Suprapubic skin (tissue), 4 donors: ENCODE data around the gene ERFL. TPM values are rescaled to one million over a fixed set of nuclear protein-coding genes. Genes with fewer than 3 reads are reported as not detected.
A peak's percentile ranks its signal among the peaks of the same experiment; 100 is the strongest.

ENCODE experiments used
- DNase-seq, 2 donors: peaks; one replicate each; pipeline ENCODE4 v3.0.0-alpha.2; 2019; ENCODE audit warnings: low spot score in 2 of 2
- H3K27ac ChIP-seq: fragments of 200-600 bp; sonication (generic); one replicate; pipeline ENCODE4 v1.5.1; 2019
- H3K27me3 ChIP-seq: fragments of 200-600 bp; sonication (generic); one replicate; pipeline ENCODE4 v1.5.1; 2019
- H3K36me3 ChIP-seq: fragments of 200-600 bp; sonication (generic); one replicate; pipeline ENCODE4 v1.5.1; 2019
- H3K4me1 ChIP-seq: fragments of 200-600 bp; sonication (generic); one replicate; pipeline ENCODE4 v1.5.1; 2019
- H3K4me3 ChIP-seq: fragments of 200-600 bp; sonication (generic); one replicate; pipeline ENCODE4 v1.5.1; 2019; ENCODE audit warnings: mild to moderate bottlenecking
- H3K9me3 ChIP-seq: fragments of 200-600 bp; sonication (generic); one replicate; pipeline ENCODE4 v1.5.1; 2019
- EP300 ChIP-seq: sonication (generic); formaldehyde crosslinking; IDR thresholded peaks from one replicate; pipeline ENCODE4 v1.6.1; 2017; ENCODE audit warnings: antibody characterized with exemption
- POLR2A ChIP-seq, 2 donors: fragments of 450-650 bp; IDR thresholded peaks; one replicate each; pipeline ENCODE4 v1.6.1; 2017; ENCODE audit warnings: antibody characterized with exemption in 2 of 2, mild to moderate bottlenecking in 2 of 2, moderate library complexity in 2 of 2
- POLR2AphosphoS5 ChIP-seq, 3 donors: sonication (generic); formaldehyde crosslinking; IDR thresholded peaks; one replicate each; pipeline ENCODE4 v1.6.1; 2017; ENCODE audit warnings: antibody characterized with exemption in 3 of 3
- WGBS: methylation state at CpG from one replicate; pipeline ENCODE4 v1.1.5; 2018; 5-methylcytosine and 5-hydroxymethylcytosine counted together
- total RNA-seq, 4 donors: library from RNA; depleted of rRNA; stranded (reverse); fragments of >200 nt; gene quantifications; one replicate each; pipeline ENCODE4 v1.1.0, GENCODE V29; 2016
- TF ChIP-seq, protein P1 (sequence below), 2 donors: fragments of 200-600 bp in 1 of 2; fragments of 450-650 bp in 1 of 2; sonication (generic) in 1 of 2; IDR thresholded peaks; one replicate each; pipeline ENCODE4 v1.5.1; 2016 to 2019; ENCODE audit warnings: antibody characterized with exemption in 2 of 2, mild to moderate bottlenecking in 1 of 2, moderate library complexity in 1 of 2

Gene ERFL
- total RNA-seq, 4 donors from 2014 or later, result 0.21 to 0.72 TPM; not detected in 2

DNA sequence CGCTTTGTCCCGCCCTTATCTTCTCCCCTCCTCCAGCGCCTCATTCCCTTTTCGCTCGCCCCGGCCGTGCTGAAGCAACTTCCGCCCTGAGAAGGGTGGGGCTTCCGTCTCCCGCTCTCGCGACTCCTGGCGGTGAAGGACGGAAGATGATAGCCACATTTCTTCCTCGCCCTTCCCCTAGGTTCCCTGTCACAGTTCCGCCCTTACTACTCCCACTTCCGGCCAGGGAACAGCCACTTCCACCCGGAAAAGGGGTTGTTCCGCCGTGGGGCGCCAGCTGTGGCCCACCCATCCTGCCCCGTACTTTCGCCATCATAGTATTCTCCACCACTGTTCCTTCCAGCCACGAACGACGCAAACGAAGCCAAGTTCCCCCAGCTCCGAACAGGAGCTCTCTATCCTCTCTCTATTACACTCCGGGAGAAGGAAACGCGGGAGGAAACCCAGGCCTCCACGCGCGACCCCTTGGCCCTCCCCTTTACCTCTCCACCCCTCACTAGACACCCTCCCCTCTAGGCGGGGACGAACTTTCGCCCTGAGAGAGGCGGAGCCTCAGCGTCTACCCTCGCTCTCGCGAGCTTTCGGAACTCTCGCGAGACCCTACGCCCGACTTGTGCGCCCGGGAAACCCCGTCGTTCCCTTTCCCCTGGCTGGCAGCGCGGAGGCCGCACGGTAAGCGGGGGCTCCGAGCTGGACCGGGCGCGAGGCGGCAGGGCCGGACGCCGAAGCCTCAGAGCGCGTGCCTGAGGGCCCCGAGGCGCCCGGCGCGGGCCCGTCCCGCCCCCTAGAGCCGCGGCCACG is 68.4 kb downstream of the ERFL start, which contains the start of gene RPS19:
Gene RPS19 (plus strand): TSS at position 638 of the 801 bp plus-strand sequence. CDS start 520 bp downstream, outside the sequence.
- H3K4me1 ChIP-seq, result peaks cover 36% of the 10 kb centered on the region

DNA sequence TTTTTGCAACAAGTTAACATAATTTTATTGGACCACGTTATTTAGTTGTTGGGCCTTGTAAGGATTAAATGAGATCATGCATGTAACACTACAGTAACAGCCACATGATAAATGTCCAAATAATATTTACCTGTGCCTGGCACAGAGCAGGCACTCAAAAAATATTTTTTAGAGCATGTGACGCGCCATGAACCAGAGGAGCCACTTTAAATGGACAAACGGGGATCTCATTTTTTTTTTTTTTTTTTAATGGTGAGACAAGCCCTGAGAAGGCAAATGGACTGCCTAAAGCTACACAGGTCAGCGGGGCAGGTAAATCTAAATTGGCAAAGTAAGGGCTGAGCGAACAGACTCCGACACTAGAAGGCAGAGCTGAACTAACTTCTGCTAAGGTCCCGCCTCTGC is 69.0 kb downstream of the ERFL start:
- peaks cover 29% of the 10 kb centered on the region for H3K36me3 ChIP-seq
- peak overlapping the region; percentile 99 for H3K4me3 ChIP-seq
- peaks cover 36% of the 10 kb centered on the region for H3K4me1 ChIP-seq
- peak overlapping the region; percentile 96 for H3K27ac ChIP-seq
- no peak for TF ChIP-seq POLR2A (IDR thresholded peaks at IDR 0.05)
- no peak for TF ChIP-seq POLR2AphosphoS5 (IDR thresholded peaks at IDR 0.05)
- TF ChIP-seq, protein P1, sequence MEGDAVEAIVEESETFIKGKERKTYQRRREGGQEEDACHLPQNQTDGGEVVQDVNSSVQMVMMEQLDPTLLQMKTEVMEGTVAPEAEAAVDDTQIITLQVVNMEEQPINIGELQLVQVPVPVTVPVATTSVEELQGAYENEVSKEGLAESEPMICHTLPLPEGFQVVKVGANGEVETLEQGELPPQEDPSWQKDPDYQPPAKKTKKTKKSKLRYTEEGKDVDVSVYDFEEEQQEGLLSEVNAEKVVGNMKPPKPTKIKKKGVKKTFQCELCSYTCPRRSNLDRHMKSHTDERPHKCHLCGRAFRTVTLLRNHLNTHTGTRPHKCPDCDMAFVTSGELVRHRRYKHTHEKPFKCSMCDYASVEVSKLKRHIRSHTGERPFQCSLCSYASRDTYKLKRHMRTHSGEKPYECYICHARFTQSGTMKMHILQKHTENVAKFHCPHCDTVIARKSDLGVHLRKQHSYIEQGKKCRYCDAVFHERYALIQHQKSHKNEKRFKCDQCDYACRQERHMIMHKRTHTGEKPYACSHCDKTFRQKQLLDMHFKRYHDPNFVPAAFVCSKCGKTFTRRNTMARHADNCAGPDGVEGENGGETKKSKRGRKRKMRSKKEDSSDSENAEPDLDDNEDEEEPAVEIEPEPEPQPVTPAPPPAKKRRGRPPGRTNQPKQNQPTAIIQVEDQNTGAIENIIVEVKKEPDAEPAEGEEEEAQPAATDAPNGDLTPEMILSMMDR (IDR thresholded peaks at IDR 0.05), result no peak
- no peak for TF ChIP-seq EP300
- no peak for DNase-seq
- WGBS, result 2% methylated on average over 8 of the region's 8 CpGs
- H3K27me3 ChIP-seq, result no peaks in the 10 kb centered on the region
- no peaks in the 10 kb centered on the region for H3K9me3 ChIP-seq

More for the DNA sequence above, 68.4 kb downstream of the ERFL start, which contains the start of gene RPS19:
- Histone ChIP-seq H3K36me3 (peaks cover 35% of the 10 kb centered on the region), H3K27ac (peak within 1 kb of the TSS; percentile 96), H3K9me3 (no peaks in the 10 kb centered on the region), H3K27me3 (no peaks in the 10 kb centered on the region), H3K4me3 (peak within 1 kb of the TSS; percentile 99)
- WGBS, result under 1% methylated on average over 37 of the region's 76 CpGs
- DNase-seq, result peak; percentile 99
- TF ChIP-seq EP300, result no peak
- TF ChIP-seq, protein P1 (IDR thresholded peaks at IDR 0.05), result peak; percentile 76 to 81
- TF ChIP-seq POLR2A (IDR thresholded peaks at IDR 0.05), result peak; percentile 79 to 80
- peak; percentile 45 to 90 (median 81) for TF ChIP-seq POLR2AphosphoS5 (IDR thresholded peaks at IDR 0.05)

Other genes with a start within 250 kb of the ERFL start
- gene CEACAM7, start 240.2 kb downstream of the ERFL start, total RNA-seq, result 1 to 10 TPM in 3 of 4 donors, under 1 TPM in 1; 0.86 to 9.1 (median 4.6) TPM
- 10 to 100 TPM in 2 of 4 donors, 1 to 10 TPM in 2; 4.1 to 19.6 (median 14.0) TPM for gene CEACAM5, start 219.8 kb downstream of the ERFL start, total RNA-seq
- 10 to 100 TPM in 3 of 4 donors, 1 to 10 TPM in 1; 6.0 to 26.2 (median 16.8) TPM for gene CEACAM6, start 172.9 kb downstream of the ERFL start, total RNA-seq
- under 1 TPM in 1 of 4 donors, not detected in 3; 0.64 TPM for gene CEACAM3, start 131.9 kb downstream of the ERFL start, total RNA-seq
- not detected for gene LYPD4, start 83.8 kb downstream of the ERFL start, total RNA-seq
- not detected for gene DMRTC2, start 83.4 kb downstream of the ERFL start, total RNA-seq
- 1,000 to 10,000 TPM; 1,057 to 2,332 (median 1,706) TPM for gene RPS19, start 68.2 kb downstream of the ERFL start, total RNA-seq
- gene CD79A, start 51.2 kb downstream of the ERFL start, total RNA-seq, result 1 to 10 TPM in 1 of 4 donors, not detected in 3; 3.0 TPM
- 100 to 1,000 TPM in 1 of 4 donors, 10 to 100 TPM in 3; 61.0 to 173 (median 72.1) TPM for gene ARHGEF1, start 45.3 kb downstream of the ERFL start, total RNA-seq
- gene RABAC1, start 30.9 kb upstream of the ERFL start, total RNA-seq, result 100 to 1,000 TPM in 3 of 4 donors, 10 to 100 TPM in 1; 75.2 to 137 (median 125) TPM
- gene ATP1A3, start 65.8 kb upstream of the ERFL start, total RNA-seq, result not detected
- gene GRIK5, start 141.8 kb upstream of the ERFL start, total RNA-seq, result 1 to 10 TPM in 3 of 4 donors, under 1 TPM in 1; 0.68 to 2.3 (median 1.1) TPM
- gene ZNF574, start 147.7 kb upstream of the ERFL start, total RNA-seq, result 10 to 100 TPM; 31.1 to 42.9 (median 33.5) TPM
- 100 to 1,000 TPM in 1 of 4 donors, under 1 TPM in 3; 0.55 to 244 (median 0.71) TPM for gene POU2F2, start 204.0 kb upstream of the ERFL start, total RNA-seq